ENCODE results near the gene ANKRD44. TPM values are rescaled to one million over a fixed set of nuclear protein-coding genes. Genes with fewer than 3 reads are reported as not detected.
"Not testable (repeated sequence)": the region's sequence is repeated elsewhere in the genome, so short reads cannot be mapped to it uniquely, and the experiment has no call there.

The ANKRD44 gene
- total RNA-seq, 1 experiment from 2014 or later = 0.68 TPM

DNA sequence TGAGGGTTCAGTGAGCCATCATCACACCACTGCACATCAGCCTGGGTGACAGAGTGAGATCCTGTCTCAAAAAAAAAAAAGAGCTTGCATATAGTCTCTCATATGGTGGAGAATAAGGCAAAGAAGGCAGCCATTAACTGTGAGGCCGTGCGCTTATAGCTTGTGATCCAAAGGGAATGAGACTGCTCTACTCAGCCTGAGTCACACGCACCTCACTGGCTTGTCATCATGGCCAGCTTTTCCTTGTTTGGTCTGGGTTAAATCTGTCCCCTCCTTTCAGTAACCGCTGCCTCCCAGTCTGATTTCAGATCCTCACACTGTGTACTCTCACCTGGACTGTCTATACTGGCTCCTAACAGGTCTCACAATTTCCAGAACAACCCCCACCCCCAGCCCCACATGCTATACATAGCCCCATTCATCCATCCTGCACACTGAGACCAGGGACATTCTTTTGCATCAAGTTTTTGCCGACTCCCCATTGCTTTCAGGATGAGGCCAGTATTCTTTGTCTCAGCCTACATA lies 35.3 kb upstream of the ANKRD44 start (continued):
- TF ChIP-seq, protein P1, sequence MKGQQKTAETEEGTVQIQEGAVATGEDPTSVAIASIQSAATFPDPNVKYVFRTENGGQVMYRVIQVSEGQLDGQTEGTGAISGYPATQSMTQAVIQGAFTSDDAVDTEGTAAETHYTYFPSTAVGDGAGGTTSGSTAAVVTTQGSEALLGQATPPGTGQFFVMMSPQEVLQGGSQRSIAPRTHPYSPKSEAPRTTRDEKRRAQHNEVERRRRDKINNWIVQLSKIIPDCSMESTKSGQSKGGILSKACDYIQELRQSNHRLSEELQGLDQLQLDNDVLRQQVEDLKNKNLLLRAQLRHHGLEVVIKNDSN (CRISPR knock-in tag; IDR thresholded peaks at IDR 0.05) = no peak
- TF ChIP-seq CREM (CRISPR knock-in tag; IDR thresholded peaks at IDR 0.05) (no peak), TEAD4 (CRISPR knock-in tag; IDR thresholded peaks at IDR 0.05) (no peak)

DNA sequence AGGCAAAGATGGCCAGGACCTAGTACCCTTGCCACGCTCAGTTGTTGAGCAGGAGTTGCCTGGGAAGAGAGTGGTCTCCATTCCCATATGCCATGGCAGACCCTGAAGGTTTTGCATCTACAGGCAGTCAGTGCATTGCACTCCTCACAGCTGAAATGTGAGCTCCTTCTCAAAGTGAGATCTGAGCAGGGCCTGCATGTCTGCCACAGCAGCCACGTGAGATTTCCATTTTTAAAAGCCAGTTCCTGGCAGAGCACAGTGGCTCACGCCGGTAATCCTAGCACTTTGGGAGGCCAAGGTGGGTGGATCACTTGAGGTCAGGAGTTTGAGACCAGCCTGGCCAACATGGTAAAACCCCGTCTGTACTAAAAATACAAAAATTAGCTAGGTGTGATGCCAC lies 33.4 kb upstream of the ANKRD44 start:
- H3K27ac Mint-ChIP-seq; CTCF ChIA-PET; POLR2A ChIA-PET; DNase-seq (ENCODE audit: low spot score); H3K4me1 Mint-ChIP-seq; H3K36me3 Mint-ChIP-seq; H3K4me3 Mint-ChIP-seq; ATAC-seq; H3K9me3 Mint-ChIP-seq: not testable (repeated sequence)
- peaks cover 12% of the 10 kb centered on the region for H3K27me3 Mint-ChIP-seq (ENCODE audit: low read depth)

DNA sequence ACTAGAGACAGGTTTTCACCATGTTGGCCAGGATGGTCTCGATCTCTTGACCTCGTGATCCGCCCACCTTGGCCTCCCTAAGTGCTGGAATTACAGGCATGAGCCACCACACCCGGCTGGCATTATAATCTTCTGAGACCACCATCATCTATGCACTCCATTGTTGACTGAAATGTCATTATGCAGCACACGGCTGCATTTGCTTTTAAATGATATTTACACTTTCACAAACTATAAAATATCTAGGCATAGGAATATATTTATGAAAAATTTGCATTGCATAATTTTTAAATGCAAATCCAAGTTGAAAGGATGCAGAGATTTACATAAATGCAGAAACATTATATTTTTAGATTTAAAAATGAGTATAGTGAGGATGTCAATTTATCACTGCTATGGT lies 30.0 kb upstream of the ANKRD44 start:
- Mint-ChIP-seq H3K36me3 (no peaks in the 10 kb centered on the region), H3K4me3 (no peak overlapping the region), H3K27me3 (ENCODE audit: low read depth) (no peaks in the 10 kb centered on the region; the same call in none of the 2 replicates), H3K4me1 (no peaks in the 10 kb centered on the region), H3K9me3 (no peaks in the 10 kb centered on the region), H3K27ac (no peak overlapping the region)
- ATAC-seq (no peak), DNase-seq (ENCODE audit: low spot score) (no peak)
- ChIA-PET POLR2A (no interaction called here), CTCF (no interaction called here)
- TF ChIP-seq, protein P2, sequence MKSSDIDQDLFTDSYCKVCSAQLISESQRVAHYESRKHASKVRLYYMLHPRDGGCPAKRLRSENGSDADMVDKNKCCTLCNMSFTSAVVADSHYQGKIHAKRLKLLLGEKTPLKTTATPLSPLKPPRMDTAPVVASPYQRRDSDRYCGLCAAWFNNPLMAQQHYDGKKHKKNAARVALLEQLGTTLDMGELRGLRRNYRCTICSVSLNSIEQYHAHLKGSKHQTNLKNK (CRISPR knock-in tag; IDR thresholded peaks at IDR 0.05) = no peak
- no peak for TF ChIP-seq SOX15 (CRISPR knock-in tag; IDR thresholded peaks at IDR 0.05)
- no peak for TF ChIP-seq ZNF263 (CRISPR knock-in tag; IDR thresholded peaks at IDR 0.05; ENCODE audit: low read depth)
- no peak for TF ChIP-seq EMX1 (CRISPR knock-in tag; IDR thresholded peaks at IDR 0.05)
- no peak for TF ChIP-seq SMAD3 (CRISPR knock-in tag; IDR thresholded peaks at IDR 0.05; ENCODE audit: borderline replicate concordance)
- no peak for TF ChIP-seq ELF4 (CRISPR knock-in tag; IDR thresholded peaks at IDR 0.05; ENCODE audit: low read depth)
- TF ChIP-seq RORB (CRISPR knock-in tag; IDR thresholded peaks at IDR 0.05) = no peak
- TF ChIP-seq, protein P3, sequence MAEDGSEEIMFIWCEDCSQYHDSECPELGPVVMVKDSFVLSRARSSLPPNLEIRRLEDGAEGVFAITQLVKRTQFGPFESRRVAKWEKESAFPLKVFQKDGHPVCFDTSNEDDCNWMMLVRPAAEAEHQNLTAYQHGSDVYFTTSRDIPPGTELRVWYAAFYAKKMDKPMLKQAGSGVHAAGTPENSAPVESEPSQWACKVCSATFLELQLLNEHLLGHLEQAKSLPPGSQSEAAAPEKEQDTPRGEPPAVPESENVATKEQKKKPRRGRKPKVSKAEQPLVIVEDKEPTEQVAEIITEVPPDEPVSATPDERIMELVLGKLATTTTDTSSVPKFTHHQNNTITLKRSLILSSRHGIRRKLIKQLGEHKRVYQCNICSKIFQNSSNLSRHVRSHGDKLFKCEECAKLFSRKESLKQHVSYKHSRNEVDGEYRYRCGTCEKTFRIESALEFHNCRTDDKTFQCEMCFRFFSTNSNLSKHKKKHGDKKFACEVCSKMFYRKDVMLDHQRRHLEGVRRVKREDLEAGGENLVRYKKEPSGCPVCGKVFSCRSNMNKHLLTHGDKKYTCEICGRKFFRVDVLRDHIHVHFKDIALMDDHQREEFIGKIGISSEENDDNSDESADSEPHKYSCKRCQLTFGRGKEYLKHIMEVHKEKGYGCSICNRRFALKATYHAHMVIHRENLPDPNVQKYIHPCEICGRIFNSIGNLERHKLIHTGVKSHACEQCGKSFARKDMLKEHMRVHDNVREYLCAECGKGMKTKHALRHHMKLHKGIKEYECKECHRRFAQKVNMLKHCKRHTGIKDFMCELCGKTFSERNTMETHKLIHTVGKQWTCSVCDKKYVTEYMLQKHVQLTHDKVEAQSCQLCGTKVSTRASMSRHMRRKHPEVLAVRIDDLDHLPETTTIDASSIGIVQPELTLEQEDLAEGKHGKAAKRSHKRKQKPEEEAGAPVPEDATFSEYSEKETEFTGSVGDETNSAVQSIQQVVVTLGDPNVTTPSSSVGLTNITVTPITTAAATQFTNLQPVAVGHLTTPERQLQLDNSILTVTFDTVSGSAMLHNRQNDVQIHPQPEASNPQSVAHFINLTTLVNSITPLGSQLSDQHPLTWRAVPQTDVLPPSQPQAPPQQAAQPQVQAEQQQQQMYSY (CRISPR knock-in tag; IDR thresholded peaks at IDR 0.05) = no peak
- no peak for TF ChIP-seq NFYB (CRISPR knock-in tag; conservative IDR thresholded peaks at IDR 0.05; ENCODE audit: low read depth)
- TF ChIP-seq, protein P4, sequence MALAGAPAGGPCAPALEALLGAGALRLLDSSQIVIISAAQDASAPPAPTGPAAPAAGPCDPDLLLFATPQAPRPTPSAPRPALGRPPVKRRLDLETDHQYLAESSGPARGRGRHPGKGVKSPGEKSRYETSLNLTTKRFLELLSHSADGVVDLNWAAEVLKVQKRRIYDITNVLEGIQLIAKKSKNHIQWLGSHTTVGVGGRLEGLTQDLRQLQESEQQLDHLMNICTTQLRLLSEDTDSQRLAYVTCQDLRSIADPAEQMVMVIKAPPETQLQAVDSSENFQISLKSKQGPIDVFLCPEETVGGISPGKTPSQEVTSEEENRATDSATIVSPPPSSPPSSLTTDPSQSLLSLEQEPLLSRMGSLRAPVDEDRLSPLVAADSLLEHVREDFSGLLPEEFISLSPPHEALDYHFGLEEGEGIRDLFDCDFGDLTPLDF (CRISPR knock-in tag; IDR thresholded peaks at IDR 0.05) = no peak

DNA sequence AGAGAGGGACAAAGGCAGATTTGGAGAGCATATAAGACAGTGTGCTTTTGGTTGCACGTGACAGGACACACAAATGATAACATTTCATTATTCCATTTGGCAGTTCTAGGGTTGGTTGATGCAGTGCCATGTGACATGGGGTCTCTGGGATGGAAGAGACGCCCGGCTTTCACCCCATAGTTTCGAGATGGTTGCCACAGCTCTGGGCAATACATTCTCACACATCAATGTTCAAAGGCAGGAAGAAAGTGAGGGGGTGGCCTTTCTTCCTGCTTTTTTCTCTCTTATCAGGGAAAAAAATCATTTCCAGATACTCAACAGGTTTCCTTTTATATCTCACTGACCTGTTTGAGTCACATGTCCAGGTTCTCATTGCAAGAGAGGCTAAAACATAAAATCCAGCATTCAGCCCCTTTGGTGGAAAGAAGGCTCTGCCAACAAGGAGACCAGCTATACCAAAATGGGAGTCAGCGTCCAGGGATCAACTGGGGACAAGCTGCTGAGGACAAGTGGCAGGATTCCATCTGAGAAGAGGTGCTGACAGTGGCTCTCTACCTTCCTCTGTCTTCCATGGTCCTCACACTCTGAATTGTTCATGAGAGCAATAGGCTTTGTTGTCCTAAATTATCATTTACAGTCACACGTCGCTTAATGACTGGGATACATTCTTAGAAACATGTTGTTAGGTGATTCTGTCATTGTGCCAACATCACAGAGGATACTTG lies 29.1 kb upstream of the ANKRD44 start:
- Mint-ChIP-seq H3K27me3 (ENCODE audit: low read depth) (no peaks in the 10 kb centered on the region; the same call in none of the 2 replicates), H3K36me3 (no peaks in the 10 kb centered on the region), H3K4me1 (no peaks in the 10 kb centered on the region), H3K9me3 (no peaks in the 10 kb centered on the region), H3K4me3 (no peak overlapping the region), H3K27ac (no peak overlapping the region)
- DNase-seq (ENCODE audit: low spot score) = no peak
- ATAC-seq = no peak
- POLR2A ChIA-PET = no interaction called here
- CTCF ChIA-PET = no interaction called here
- no peak for TF ChIP-seq SOX15 (CRISPR knock-in tag; IDR thresholded peaks at IDR 0.05)
- no peak for TF ChIP-seq EMX1 (CRISPR knock-in tag; IDR thresholded peaks at IDR 0.05)
- no peak for TF ChIP-seq NR1H2 (CRISPR knock-in tag; IDR thresholded peaks at IDR 0.05)
- TF ChIP-seq, protein P5, sequence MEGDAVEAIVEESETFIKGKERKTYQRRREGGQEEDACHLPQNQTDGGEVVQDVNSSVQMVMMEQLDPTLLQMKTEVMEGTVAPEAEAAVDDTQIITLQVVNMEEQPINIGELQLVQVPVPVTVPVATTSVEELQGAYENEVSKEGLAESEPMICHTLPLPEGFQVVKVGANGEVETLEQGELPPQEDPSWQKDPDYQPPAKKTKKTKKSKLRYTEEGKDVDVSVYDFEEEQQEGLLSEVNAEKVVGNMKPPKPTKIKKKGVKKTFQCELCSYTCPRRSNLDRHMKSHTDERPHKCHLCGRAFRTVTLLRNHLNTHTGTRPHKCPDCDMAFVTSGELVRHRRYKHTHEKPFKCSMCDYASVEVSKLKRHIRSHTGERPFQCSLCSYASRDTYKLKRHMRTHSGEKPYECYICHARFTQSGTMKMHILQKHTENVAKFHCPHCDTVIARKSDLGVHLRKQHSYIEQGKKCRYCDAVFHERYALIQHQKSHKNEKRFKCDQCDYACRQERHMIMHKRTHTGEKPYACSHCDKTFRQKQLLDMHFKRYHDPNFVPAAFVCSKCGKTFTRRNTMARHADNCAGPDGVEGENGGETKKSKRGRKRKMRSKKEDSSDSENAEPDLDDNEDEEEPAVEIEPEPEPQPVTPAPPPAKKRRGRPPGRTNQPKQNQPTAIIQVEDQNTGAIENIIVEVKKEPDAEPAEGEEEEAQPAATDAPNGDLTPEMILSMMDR (IDR thresholded peaks at IDR 0.05) = no peak
- no peak for TF ChIP-seq FOXJ3 (CRISPR knock-in tag; IDR thresholded peaks at IDR 0.05; ENCODE audit: borderline replicate concordance)
- TF ChIP-seq ZBTB21 (CRISPR knock-in tag; IDR thresholded peaks at IDR 0.05; ENCODE audit: borderline replicate concordance) = no peak
- no peak for TF ChIP-seq GTF2I (CRISPR knock-in tag; conservative IDR thresholded peaks at IDR 0.05)
- TF ChIP-seq ELF4 (CRISPR knock-in tag; IDR thresholded peaks at IDR 0.05; ENCODE audit: low read depth) = no peak
- TF ChIP-seq, protein P6, sequence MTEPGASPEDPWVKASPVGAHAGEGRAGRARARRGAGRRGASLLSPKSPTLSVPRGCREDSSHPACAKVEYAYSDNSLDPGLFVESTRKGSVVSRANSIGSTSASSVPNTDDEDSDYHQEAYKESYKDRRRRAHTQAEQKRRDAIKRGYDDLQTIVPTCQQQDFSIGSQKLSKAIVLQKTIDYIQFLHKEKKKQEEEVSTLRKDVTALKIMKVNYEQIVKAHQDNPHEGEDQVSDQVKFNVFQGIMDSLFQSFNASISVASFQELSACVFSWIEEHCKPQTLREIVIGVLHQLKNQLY (CRISPR knock-in tag; IDR thresholded peaks at IDR 0.05) = no peak
- no peak for TF ChIP-seq ZNF121 (CRISPR knock-in tag; IDR thresholded peaks at IDR 0.05)
- no peak for TF ChIP-seq SMAD4 (CRISPR knock-in tag; IDR thresholded peaks at IDR 0.05)
- TF ChIP-seq, protein P7, sequence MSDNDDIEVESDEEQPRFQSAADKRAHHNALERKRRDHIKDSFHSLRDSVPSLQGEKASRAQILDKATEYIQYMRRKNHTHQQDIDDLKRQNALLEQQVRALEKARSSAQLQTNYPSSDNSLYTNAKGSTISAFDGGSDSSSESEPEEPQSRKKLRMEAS (CRISPR knock-in tag; IDR thresholded peaks at IDR 0.05) = no peak
